SJSA1 (cell line): ENCODE measurements around the gene CDC16. TPM values are rescaled to one million over a fixed set of nuclear protein-coding genes. Genes with fewer than 3 reads are reported as not detected.
"Not testable (repeated sequence)": the region's sequence is repeated elsewhere in the genome, so short reads cannot be mapped to it uniquely, and the experiment has no call there.

Experiments
- DNase-seq, 2 experiments: peaks; one replicate each; pipeline ENCODE4 v3.0.0-alpha.2; 2015 to 2020; ENCODE audit warnings: low spot score in 2 of 2, low read depth in 1 of 2
- H3K27ac ChIP-seq: fragments of 250-450 bp; sonication (Bioruptor Pico); 2 replicates; pipeline ENCODE4 v1.5.1; 2020; ENCODE audit warnings: mild to moderate bottlenecking, moderate library complexity
- H3K27me3 ChIP-seq: fragments of 250-450 bp; sonication (Bioruptor Pico); replicated peaks from 2 replicates; pipeline ENCODE4 v1.5.1; 2020; ENCODE audit warnings: mild to moderate bottlenecking, moderate library complexity
- H3K36me3 ChIP-seq: fragments of 250-450 bp; sonication (Bioruptor Pico); 2 replicates; pipeline ENCODE4 v1.5.1; 2020; ENCODE audit warnings: mild to moderate bottlenecking
- H3K4me1 ChIP-seq: fragments of 250-450 bp; sonication (Bioruptor Pico); replicated peaks from 2 replicates; pipeline ENCODE4 v1.6.1; 2021; ENCODE audit warnings: mild to moderate bottlenecking
- H3K4me3 ChIP-seq: fragments of 250-450 bp; sonication (Bioruptor Pico); 2 replicates; pipeline ENCODE4 v1.5.1; 2020; ENCODE audit warnings: mild to moderate bottlenecking
- H3K9me3 ChIP-seq: fragments of 250-450 bp; sonication (Bioruptor Pico); replicated peaks from 2 replicates; pipeline ENCODE4 v1.5.1; 2020; ENCODE audit warnings: mild to moderate bottlenecking
- total RNA-seq: library from RNA; depleted of rRNA; stranded (reverse); fragments of >200 nt; shearing (Covaris generic); gene quantifications from 2 replicates; pipeline ENCODE4 v1.2.3, GENCODE V29; 2014; rRNA removed

Gene CDC16
- 16.5 and 27.2 TPM in 2 replicates for total RNA-seq

- DNase-seq, result peak; percentile 58 to 93
- Histone ChIP-seq H3K9me3 (no peaks in the 10 kb centered on the region), H3K36me3 (peaks cover 29% of the 10 kb centered on the region), H3K4me3 (peak within 1 kb of the TSS; percentile 88), H3K27me3 (no peaks in the 10 kb centered on the region), H3K4me1 (0 out of 2 replicates have a peak, but pooled peaks cover 5% of the 10 kb centered on the region), H3K27ac (peak within 1 kb of the TSS; percentile 34; the same call in 1 of the 2 replicates)
These were observed at the start of gene CDC16 for GRCh38 chr13:114234645-114235421. TSS of gene CDC16 (plus strand) at chr13:114234897. CDS start at chr13:114235085, 188 bp downstream.

GRCh38 chr13:114185182-114185971 lies 49.3 kb upstream of the CDC16 start:
- H3K27me3 ChIP-seq, result no peaks in the 10 kb centered on the region
- no peaks in the 10 kb centered on the region for H3K9me3 ChIP-seq
- H3K27ac ChIP-seq, result no peak overlapping the region
- 0 out of 2 replicates have a peak, but pooled peaks cover 6% of the 10 kb centered on the region for H3K4me1 ChIP-seq
- no peak overlapping the region for H3K4me3 ChIP-seq
- no peak for DNase-seq
- no peaks in the 10 kb centered on the region for H3K36me3 ChIP-seq

DNA sequence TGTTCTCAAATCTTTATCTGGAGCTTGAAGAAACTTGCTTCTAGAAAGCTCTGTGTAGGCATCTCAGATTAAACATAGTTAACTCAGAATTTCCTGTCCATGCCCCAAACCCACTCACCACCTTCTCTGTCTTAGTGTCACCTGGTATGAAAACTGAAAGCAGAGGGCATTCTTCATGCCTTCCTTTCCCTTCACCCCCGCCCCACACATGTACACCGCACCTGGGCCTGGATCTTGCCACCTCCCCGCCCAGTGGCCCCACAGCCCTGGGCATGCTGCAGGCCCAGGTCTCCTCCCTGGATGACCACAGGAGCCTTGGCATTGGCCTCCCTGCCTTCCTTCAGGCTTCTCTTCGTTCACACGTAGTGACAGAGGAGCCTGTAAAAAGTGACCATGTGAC lies 39.8 kb upstream of the CDC16 start:
- Histone ChIP-seq H3K4me1 (no peaks in the 10 kb centered on the region), H3K27me3 (no peaks in the 10 kb centered on the region; the same call in 1 of the 2 replicates), H3K4me3 (no peak overlapping the region), H3K9me3 (no peaks in the 10 kb centered on the region), H3K27ac (no peak overlapping the region), H3K36me3 (no peaks in the 10 kb centered on the region)
- DNase-seq, result no peak

- Histone ChIP-seq H3K27me3 (no peaks in the 10 kb centered on the region), H3K4me3 (no peak overlapping the region), H3K4me1 (no peaks in the 10 kb centered on the region), H3K27ac (no peak overlapping the region), H3K9me3 (no peaks in the 10 kb centered on the region), H3K36me3 (no peaks in the 10 kb centered on the region)
- DNase-seq, result no peak
These were observed 38.1 kb upstream of the CDC16 start for GRCh38 chr13:114196629-114197028.

DNA sequence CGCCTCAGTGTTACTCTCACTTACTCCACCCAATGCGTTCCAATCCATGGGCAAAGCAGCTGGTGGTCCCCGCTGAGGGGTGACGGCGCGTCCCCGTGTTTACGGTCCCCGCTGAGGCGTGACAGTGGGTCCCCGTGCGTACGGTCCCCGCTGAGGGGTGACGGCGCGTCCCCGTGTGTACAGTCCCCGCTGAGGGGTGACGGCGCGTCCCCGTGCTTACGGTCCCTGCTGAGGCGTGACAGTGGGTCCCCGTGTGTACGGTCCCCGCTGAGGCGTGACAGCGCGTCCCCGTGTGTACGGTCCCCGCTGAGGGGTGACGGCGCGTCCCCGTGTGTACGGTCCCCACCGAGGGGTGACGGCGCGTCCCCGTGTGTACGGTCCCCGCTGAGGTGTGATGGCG lies 36.1 kb upstream of the CDC16 start:
- Histone ChIP-seq H3K27ac (no peak overlapping the region), H3K4me3 (no peak overlapping the region), H3K36me3 (no peaks in the 10 kb centered on the region), H3K4me1 (no peaks in the 10 kb centered on the region), H3K9me3 (no peaks in the 10 kb centered on the region), H3K27me3 (no peaks in the 10 kb centered on the region)
- no peak for DNase-seq

DNA sequence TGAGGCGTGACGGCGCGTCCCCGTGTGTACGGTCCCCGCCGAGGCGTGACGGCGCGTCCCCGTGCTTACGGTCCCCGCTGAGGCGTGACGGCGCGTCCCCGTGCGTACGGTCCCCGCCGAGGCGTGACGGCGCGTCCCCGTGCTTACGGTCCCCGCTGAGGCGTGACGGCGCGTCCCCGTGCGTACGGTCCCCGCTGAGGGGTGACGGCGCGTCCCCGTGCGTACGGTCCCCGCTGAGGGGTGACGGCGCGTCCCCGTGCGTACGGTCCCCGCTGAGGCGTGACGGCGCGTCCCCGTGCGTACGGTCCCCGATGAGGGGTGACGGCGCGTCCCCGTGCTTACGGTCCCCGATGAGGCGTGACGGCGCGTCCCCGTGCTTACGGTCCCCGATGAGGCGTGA lies 35.2 kb upstream of the CDC16 start:
- DNase-seq, H3K4me3 ChIP-seq, H3K27ac ChIP-seq, H3K36me3 ChIP-seq, H3K27me3 ChIP-seq, H3K4me1 ChIP-seq, H3K9me3 ChIP-seq: not testable (repeated sequence)

DNA sequence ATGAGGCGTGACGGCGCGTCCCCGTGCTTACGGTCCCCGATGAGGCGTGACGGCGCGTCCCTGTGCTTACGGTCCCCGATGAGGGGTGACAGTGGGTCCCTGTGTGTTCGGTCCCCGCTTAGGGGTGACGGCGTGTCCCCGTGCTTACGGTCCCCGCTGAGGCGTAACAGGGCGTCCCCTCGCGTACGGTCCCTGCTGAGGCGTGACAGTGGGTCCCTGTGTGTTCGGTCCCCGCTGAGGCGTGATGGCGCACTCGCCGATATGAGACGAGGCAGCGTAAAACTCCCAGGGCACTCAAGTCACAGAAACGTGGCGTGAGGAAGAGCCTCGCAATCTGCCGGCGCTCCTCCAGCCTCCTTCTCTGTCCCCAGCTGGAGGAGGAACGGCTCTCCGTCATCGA lies 34.7 kb upstream of the CDC16 start:
- no peaks in the 10 kb centered on the region for H3K36me3 ChIP-seq
- peaks cover 3% of the 10 kb centered on the region; the same call in 1 of the 2 replicates for H3K27me3 ChIP-seq
- H3K27ac ChIP-seq, result no peak overlapping the region
- no peaks in the 10 kb centered on the region for H3K4me1 ChIP-seq
- H3K4me3 ChIP-seq, result no peak overlapping the region
- no peak for DNase-seq
- H3K9me3 ChIP-seq, result no peaks in the 10 kb centered on the region

DNA sequence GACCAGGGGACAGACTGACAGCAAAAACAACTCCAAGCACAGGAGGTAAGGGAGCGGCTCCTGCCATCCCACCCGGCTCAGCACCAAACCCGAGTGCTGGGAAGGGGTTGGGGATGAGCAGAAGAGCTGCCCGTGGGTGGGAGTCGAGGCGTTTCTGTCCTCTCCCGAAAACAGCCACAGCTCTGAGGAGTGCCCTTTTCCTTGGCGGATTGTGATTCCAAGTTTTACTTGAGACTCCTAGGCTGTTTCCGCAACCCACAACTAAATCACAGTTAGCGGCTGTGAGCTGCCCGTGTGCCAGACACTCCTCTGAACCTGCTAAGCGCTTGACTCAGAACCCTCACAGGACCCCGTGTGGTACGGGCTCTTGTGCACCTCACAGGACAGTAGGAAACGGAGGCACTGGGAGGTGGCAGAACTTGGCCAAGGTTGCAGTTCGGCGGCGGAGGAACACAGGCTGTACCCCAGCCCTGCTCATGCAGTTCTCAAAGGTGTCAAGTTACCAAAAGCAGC lies 34.2 kb upstream of the CDC16 start:
- peaks cover 3% of the 10 kb centered on the region; the same call in 1 of the 2 replicates for H3K27me3 ChIP-seq
- H3K4me1 ChIP-seq, result no peaks in the 10 kb centered on the region
- H3K4me3 ChIP-seq, result no peak overlapping the region
- H3K9me3 ChIP-seq, result no peaks in the 10 kb centered on the region
- no peak for DNase-seq
- H3K27ac ChIP-seq, result no peak overlapping the region
- H3K36me3 ChIP-seq, result no peaks in the 10 kb centered on the region

- no peaks in the 10 kb centered on the region for H3K36me3 ChIP-seq
These were observed 32.1 kb upstream of the CDC16 start for GRCh38 chr13:114202581-114202980.

GRCh38 chr13:114203536-114203935 lies 31.2 kb upstream of the CDC16 start:
- peaks cover 8% of the 10 kb centered on the region for H3K9me3 ChIP-seq
- H3K27ac ChIP-seq, result no peak overlapping the region
- H3K27me3 ChIP-seq, result peaks cover 3% of the 10 kb centered on the region; the same call in 1 of the 2 replicates
- no peak for DNase-seq
- no peak overlapping the region for H3K4me3 ChIP-seq
- H3K36me3 ChIP-seq, result no peaks in the 10 kb centered on the region
- no peaks in the 10 kb centered on the region for H3K4me1 ChIP-seq

More at GRCh38 chr13:114202581-114202980, 32.1 kb upstream of the CDC16 start:
- H3K27me3 ChIP-seq, result peaks cover 3% of the 10 kb centered on the region; the same call in 1 of the 2 replicates
- H3K4me1 ChIP-seq, result no peaks in the 10 kb centered on the region
- no peak overlapping the region for H3K4me3 ChIP-seq
- H3K9me3 ChIP-seq, result peaks cover 8% of the 10 kb centered on the region
- H3K27ac ChIP-seq, result no peak overlapping the region
- no peak for DNase-seq

DNA sequence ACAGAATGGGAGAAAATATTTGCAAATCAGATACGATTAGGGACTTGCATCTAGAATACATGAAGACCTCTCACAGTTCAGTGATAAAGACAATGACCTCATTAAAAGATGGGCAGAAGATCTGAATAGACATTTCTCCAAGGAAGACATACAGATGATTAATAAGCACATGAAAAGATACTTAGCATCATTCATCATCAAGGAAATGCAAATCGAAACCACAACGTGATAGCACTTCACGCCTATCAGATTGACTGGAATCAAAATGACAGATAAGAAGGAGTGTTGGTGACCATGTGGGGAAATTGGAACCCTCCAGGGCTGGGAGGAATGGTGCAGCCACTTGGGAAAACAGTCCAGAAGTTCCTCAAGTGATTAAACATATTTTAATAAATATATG lies 29.8 kb upstream of the CDC16 start:
- Histone ChIP-seq H3K9me3 (peaks cover 8% of the 10 kb centered on the region), H3K4me3 (no peak overlapping the region), H3K4me1 (no peaks in the 10 kb centered on the region), H3K36me3 (no peaks in the 10 kb centered on the region), H3K27me3 (peaks cover 3% of the 10 kb centered on the region; the same call in 1 of the 2 replicates), H3K27ac (no peak overlapping the region)
- DNase-seq, result no peak

DNA sequence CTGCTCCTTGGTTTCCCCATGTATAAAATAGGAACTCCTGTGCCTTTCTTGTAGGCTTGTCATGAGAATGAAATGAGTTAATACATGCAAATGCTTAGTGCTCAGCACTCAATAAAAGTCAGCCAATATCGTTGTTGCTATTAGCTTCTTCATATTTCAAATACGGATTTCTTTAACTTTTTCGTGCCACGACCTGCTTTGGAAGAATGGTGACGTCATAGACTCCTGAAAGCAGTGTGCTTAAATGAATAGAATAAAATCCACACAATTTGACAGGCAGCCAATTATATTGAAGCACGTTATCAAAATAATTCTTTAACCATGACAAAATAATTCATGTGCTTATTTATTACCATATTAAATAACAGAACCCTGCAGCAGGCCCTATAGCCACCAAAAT lies 26.6 kb upstream of the CDC16 start:
- Histone ChIP-seq H3K4me1 (no peaks in the 10 kb centered on the region), H3K4me3 (no peak overlapping the region), H3K9me3 (peaks cover 8% of the 10 kb centered on the region), H3K27me3 (peaks cover 3% of the 10 kb centered on the region; the same call in 1 of the 2 replicates), H3K27ac (no peak overlapping the region), H3K36me3 (no peaks in the 10 kb centered on the region)
- DNase-seq, result no peak

- H3K36me3 ChIP-seq, result no peaks in the 10 kb centered on the region
- no peaks in the 10 kb centered on the region for H3K27me3 ChIP-seq
- no peak overlapping the region for H3K4me3 ChIP-seq
- H3K27ac ChIP-seq, result no peak overlapping the region
- peaks cover 8% of the 10 kb centered on the region for H3K9me3 ChIP-seq
- DNase-seq, result no peak
- H3K4me1 ChIP-seq, result no peaks in the 10 kb centered on the region
These were observed 23.1 kb upstream of the CDC16 start for GRCh38 chr13:114211446-114212157.
